Peyer's patch (tissue), 4 donors: ENCODE data around the gene MSI2. TPM values are rescaled to one million over a fixed set of nuclear protein-coding genes. Genes with fewer than 3 reads are reported as not detected.

Experiments
- DNase-seq, 3 donors: peaks; one replicate each; pipeline ENCODE4 v3.0.0-alpha.2; 2017 to 2019
- H3K27ac ChIP-seq, 4 donors: fragments of 200-600 bp; sonication (generic); one replicate each; pipeline ENCODE4 v1.5.1; 2016 to 2019
- H3K27me3 ChIP-seq, 2 donors: fragments of 200-600 bp; sonication (generic); one replicate each; pipeline ENCODE4 v1.5.1; 2019
- H3K36me3 ChIP-seq, 3 donors: fragments of 200-600 bp; sonication (generic); one replicate each; pipeline ENCODE4 v1.5.1; 2016 to 2019
- H3K4me1 ChIP-seq, 4 donors: fragments of 200-600 bp; sonication (generic); one replicate each; pipeline ENCODE4 v1.5.1; 2016 to 2019
- H3K4me3 ChIP-seq, 4 donors: fragments of 200-600 bp; sonication (generic); 1 replicate in 3 of 4; 2 replicates in 1 of 4; pipeline ENCODE4 v1.5.1; 2016 to 2019; ENCODE audit warnings: mild to moderate bottlenecking in 1 of 4
- H3K9me3 ChIP-seq, 4 donors: fragments of 200-600 bp; sonication (generic); one replicate each; pipeline ENCODE4 v1.5.1; 2016 to 2019; ENCODE audit warnings: mild to moderate bottlenecking in 1 of 4
- POLR2A ChIP-seq, 2 donors: fragments of 450-650 bp; IDR thresholded peaks; one replicate each; pipeline ENCODE4 v1.5.1; 2017; ENCODE audit warnings: antibody characterized with exemption in 2 of 2, mild to moderate bottlenecking in 2 of 2, moderate library complexity in 2 of 2
- total RNA-seq, 4 donors: library from RNA; depleted of rRNA; stranded (reverse); fragments of >200 nt; gene quantifications; one replicate each; pipeline ENCODE4 v1.1.0, GENCODE V29; 2016
- TF ChIP-seq, protein P1 (sequence below), 6 experiments: fragments of 450-650 bp in 4 of 6; fragments of 200-600 bp in 2 of 6; sonication (generic) in 1 of 6; IDR thresholded peaks; one replicate each; pipeline ENCODE4 v1.5.1; 2017 to 2019; ENCODE audit warnings: antibody characterized with exemption in 6 of 6, mild to moderate bottlenecking in 3 of 6, moderate library complexity in 1 of 6

MSI2 gene
- total RNA-seq, 4 donors from 2014 or later, result 25.9 to 39.0 (median 29.2) TPM

DNA sequence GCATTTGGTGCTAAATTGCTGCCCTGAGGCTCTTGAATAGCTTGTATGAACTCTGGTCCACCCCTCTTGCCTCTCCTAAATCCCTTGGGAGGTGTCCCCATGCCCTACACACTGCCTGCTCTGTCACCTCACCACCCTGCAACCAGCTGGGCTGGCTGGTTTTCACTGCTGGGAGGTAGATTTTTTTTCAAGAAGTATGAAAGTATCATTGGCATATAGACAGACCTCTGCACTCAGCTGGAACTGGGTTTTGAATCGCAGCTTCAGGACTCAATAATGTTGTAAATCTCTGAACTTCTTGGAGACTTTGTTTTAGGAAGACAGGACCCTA, 184.9 kb downstream of the MSI2 start:
- peak overlapping the region in 1 of 4 donors; percentile 5 for H3K27ac ChIP-seq
- H3K27me3 ChIP-seq, result no peaks in the 10 kb centered on the region
- peaks cover 0 to 24% (median 10%) of the 10 kb centered on the region in 4 donors for H3K4me1 ChIP-seq

DNA sequence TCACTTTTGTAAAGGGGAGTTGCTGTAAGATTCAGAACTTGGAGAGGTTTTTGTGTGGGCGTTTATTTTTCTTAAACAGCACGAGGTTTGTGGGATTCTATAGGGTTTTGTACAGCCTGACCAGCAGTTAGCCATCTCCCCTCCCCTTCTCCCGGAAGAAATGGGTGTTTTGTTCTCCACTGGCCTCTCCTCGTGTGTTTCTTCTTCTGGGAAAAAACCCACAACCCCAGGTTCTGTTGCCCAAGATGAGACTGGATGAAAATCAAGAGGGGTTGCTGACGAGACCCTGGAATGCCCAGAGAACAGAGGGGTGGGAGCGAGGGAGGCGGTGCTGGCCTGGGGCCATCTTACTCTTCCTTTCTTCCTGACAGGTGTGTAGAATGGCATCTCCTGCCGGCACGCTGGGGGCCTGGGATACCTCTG, 186.1 kb downstream of the MSI2 start:
- no peaks in the 10 kb centered on the region for H3K36me3 ChIP-seq
- peak overlapping the region in 1 of 4 donors; percentile 44 for H3K27ac ChIP-seq
- no peak for TF ChIP-seq POLR2A (IDR thresholded peaks at IDR 0.05)
- TF ChIP-seq, protein P1, sequence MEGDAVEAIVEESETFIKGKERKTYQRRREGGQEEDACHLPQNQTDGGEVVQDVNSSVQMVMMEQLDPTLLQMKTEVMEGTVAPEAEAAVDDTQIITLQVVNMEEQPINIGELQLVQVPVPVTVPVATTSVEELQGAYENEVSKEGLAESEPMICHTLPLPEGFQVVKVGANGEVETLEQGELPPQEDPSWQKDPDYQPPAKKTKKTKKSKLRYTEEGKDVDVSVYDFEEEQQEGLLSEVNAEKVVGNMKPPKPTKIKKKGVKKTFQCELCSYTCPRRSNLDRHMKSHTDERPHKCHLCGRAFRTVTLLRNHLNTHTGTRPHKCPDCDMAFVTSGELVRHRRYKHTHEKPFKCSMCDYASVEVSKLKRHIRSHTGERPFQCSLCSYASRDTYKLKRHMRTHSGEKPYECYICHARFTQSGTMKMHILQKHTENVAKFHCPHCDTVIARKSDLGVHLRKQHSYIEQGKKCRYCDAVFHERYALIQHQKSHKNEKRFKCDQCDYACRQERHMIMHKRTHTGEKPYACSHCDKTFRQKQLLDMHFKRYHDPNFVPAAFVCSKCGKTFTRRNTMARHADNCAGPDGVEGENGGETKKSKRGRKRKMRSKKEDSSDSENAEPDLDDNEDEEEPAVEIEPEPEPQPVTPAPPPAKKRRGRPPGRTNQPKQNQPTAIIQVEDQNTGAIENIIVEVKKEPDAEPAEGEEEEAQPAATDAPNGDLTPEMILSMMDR (IDR thresholded peaks at IDR 0.05), result no peak
- H3K9me3 ChIP-seq, result no peaks in the 10 kb centered on the region
- H3K4me1 ChIP-seq, result peaks cover 0 to 24% (median 10%) of the 10 kb centered on the region in 4 donors
- no peak for DNase-seq
- H3K4me3 ChIP-seq, result no peak overlapping the region
- H3K27me3 ChIP-seq, result no peaks in the 10 kb centered on the region

More for the DNA sequence above, 184.9 kb downstream of the MSI2 start:
- H3K9me3 ChIP-seq, result no peaks in the 10 kb centered on the region
- H3K36me3 ChIP-seq, result no peaks in the 10 kb centered on the region
- no peak for TF ChIP-seq POLR2A (IDR thresholded peaks at IDR 0.05)
- TF ChIP-seq, protein P1 (IDR thresholded peaks at IDR 0.05), result no peak
- no peak for DNase-seq
- no peak overlapping the region for H3K4me3 ChIP-seq

DNA sequence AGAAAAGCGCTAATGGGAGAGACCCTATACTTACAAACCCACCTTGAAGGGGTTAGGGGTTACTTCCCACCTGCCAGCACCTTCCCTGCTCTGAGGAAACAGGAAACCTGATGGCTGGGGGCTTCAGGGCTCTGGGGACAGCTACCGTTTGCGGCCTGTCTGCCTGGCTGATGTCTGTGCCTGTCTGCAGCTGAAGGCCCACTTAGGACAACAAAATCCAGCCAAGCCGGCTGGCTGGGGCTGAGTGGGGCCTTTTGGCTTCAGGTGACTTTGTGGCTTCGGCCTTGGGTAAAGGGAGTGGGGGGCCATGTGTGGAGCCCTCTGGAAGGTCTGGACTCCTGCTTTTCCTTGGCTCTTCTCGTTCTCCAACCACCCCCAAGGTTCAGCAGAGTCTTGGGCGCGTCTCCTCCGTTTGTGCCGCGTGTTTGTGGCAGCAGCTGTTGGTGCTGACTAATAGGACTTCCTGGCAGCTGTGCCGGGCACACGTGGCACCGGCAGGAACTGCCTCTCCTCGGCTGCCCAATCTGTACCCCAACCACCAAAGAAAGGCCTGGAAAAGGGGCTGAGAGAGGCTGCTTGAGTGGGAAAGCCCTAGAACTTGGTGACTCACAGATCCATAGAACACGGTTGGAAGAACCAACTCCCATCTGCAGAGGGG, 186.7 kb downstream of the MSI2 start:
- Histone ChIP-seq H3K4me3 (no peak overlapping the region), H3K27ac (peak overlapping the region in 1 of 4 donors; percentile 44), H3K27me3 (no peaks in the 10 kb centered on the region), H3K4me1 (peaks cover 0 to 24% (median 10%) of the 10 kb centered on the region in 4 donors), H3K9me3 (no peaks in the 10 kb centered on the region), H3K36me3 (no peaks in the 10 kb centered on the region)
- no peak for TF ChIP-seq POLR2A (IDR thresholded peaks at IDR 0.05)
- TF ChIP-seq, protein P1 (IDR thresholded peaks at IDR 0.05), result no peak
- peak in 2 of 3 donors; percentile 57 to 67 for DNase-seq

DNA sequence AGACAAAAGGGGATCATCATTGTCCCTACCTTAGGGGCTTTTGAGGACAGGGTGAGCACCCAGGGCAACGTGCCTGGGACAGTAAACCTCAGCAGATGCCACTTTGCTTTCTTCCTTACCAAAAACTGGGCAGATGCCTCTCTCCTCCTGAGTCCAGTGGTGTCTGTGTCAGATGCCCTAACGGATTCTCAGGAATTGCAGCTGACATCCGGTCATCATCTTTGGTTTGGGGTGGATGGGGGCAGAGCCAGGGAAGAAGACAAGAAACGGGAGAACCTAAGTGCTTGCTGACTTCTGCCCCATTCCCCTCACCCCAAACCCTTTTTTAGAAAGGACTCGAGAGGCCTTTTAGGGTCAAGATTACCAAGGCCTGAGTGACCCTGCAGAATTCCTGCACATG, 187.5 kb downstream of the MSI2 start:
- peaks cover 0 to 24% (median 10%) of the 10 kb centered on the region in 4 donors for H3K4me1 ChIP-seq
- H3K9me3 ChIP-seq, result no peaks in the 10 kb centered on the region
- DNase-seq, result no peak
- no peak overlapping the region for H3K4me3 ChIP-seq
- no peaks in the 10 kb centered on the region for H3K27me3 ChIP-seq
- H3K27ac ChIP-seq, result no peak overlapping the region
- TF ChIP-seq, protein P1 (IDR thresholded peaks at IDR 0.05), result no peak
- no peak for TF ChIP-seq POLR2A (IDR thresholded peaks at IDR 0.05)
- H3K36me3 ChIP-seq, result no peaks in the 10 kb centered on the region

DNA sequence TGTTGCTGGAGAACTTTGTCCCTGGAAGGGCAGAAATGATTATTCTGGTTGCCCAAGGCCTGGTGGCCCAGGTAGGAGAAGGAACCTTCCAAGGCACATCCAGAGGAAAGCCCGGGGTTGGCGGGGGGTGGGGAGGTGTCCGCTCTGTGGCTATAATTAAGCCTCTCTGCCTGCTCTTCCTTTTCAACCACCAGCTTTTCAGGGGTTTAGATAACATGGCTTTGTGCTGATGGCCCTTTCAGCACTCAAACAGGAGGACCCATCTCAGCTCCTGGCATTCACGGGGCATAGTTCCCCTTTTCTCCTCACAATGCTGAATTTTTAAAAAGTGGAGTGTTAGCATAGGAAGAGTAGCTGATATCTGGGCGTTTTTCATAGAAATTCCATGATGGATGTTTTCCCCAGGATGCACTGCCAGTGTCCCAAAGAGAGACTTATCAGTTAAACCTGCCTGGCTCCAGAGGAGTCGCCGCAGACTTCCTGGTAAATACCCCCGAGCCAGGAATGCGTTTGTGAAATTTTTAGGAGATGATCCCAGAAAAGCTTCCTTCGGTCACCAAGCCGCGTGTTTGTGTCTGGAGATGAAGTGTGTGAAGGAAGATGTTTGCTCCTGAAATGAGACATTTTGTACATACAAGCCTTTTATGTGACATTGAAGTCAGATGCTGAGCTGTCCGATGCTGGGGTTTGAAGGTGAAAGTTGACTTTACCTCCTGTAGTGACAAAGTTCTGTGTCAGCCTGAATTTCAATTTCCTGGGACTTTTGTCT, 188.5 kb downstream of the MSI2 start:
- no peaks in the 10 kb centered on the region for H3K27me3 ChIP-seq
- DNase-seq, result no peak
- no peaks in the 10 kb centered on the region for H3K9me3 ChIP-seq
- peaks cover 0 to 23% (median 9%) of the 10 kb centered on the region in 4 donors for H3K4me1 ChIP-seq
- TF ChIP-seq POLR2A (IDR thresholded peaks at IDR 0.05), result no peak
- TF ChIP-seq, protein P1 (IDR thresholded peaks at IDR 0.05), result no peak
- H3K27ac ChIP-seq, result no peak overlapping the region
- H3K36me3 ChIP-seq, result no peaks in the 10 kb centered on the region
- no peak overlapping the region for H3K4me3 ChIP-seq
